Activated B cell treated with CpG ODN at 0.5 μM for 24 hours (primary cell): ENCODE results near the gene U2AF1L4. TPM values are rescaled to one million over a fixed set of nuclear protein-coding genes. Genes with fewer than 3 reads are reported as not detected.
A peak's percentile ranks its signal among the peaks of the same experiment; 100 is the strongest.

ENCODE experiments used
- ATAC-seq: fragments of 200-7000 bp; cut with Tn5 transposase; one replicate; pipeline ENCODE4 v1.10.0; 2021; ENCODE audit warnings: low read depth, mild to moderate bottlenecking, moderate library complexity
- CTCF ChIA-PET: fragments of 350-600 bp; sonication (Branson Sonifier 250); formaldehyde crosslinking; loops from one replicate; lab custom pipeline; 2021; ENCODE audit warnings: antibody characterized with exemption; lab: Charles Lee
- POLR2A ChIA-PET: fragments of 350-600 bp; sonication (Branson Sonifier 250); formaldehyde crosslinking; loops from one replicate; lab custom pipeline; 2021; ENCODE audit warnings: antibody characterized with exemption; lab: Charles Lee
- DNase-seq: peaks from one replicate; pipeline ENCODE4 v3.0.0; 2022
- H3K27ac Mint-ChIP-seq: one replicate; pipeline ENCODE4 v1.8.0; 2020; ENCODE audit warnings: mixed read lengths
- H3K27me3 Mint-ChIP-seq: one replicate; pipeline ENCODE4 v1.8.0; 2021; ENCODE audit warnings: mixed read lengths
- H3K36me3 Mint-ChIP-seq: one replicate; pipeline ENCODE4 v1.8.0; 2021; ENCODE audit warnings: low read depth, mixed read lengths
- H3K4me1 Mint-ChIP-seq: one replicate; pipeline ENCODE4 v1.8.0; 2021; ENCODE audit warnings: mixed read lengths
- H3K4me3 Mint-ChIP-seq: one replicate; pipeline ENCODE4 v1.8.0; 2020; ENCODE audit warnings: mild to moderate bottlenecking, mixed read lengths
- H3K9me3 Mint-ChIP-seq: one replicate; pipeline ENCODE4 v1.8.0; 2020; ENCODE audit warnings: mixed read lengths
- CTCF ChIP-seq: fragments of 200-600 bp; IDR thresholded peaks from one replicate; pipeline ENCODE4 v1.8.0; 2022; ENCODE audit warnings: antibody characterized with exemption, mild to moderate bottlenecking
- intact Hi-C: fragments of 100-400 bp; cut with micrococcal nuclease; formaldehyde crosslinking; loops from one replicate; pipeline ENCODE4 v1.15.1; 2024
- total RNA-seq: library from RNA; stranded (reverse); gene quantifications from 2 replicates; pipeline ENCODE4 v1.2.3, GENCODE V29; 2022

U2AF1L4 gene
- total RNA-seq, 1 donor from 2014 or later, result 46.1 TPM

- H3K36me3 Mint-ChIP-seq, result peaks cover 7% of the 10 kb centered on the region
- POLR2A ChIA-PET, result interaction anchor here (1.7 to 7.2 kb wide), 5 partner anchors 15 to 66 kb away, joined by 5 to 238 read pairs (median 29); partner anchors contain the start of genes COX6B1, IGFLR1, LIN37 and PSENEN
- peak overlapping the region; percentile 93 for H3K4me3 Mint-ChIP-seq
- no peak for ATAC-seq
- no peaks in the 10 kb centered on the region for H3K9me3 Mint-ChIP-seq
- no peak for DNase-seq
- peak overlapping the region; percentile 96 for H3K27ac Mint-ChIP-seq
- CTCF ChIA-PET, result interaction anchor here (1.4 to 5.7 kb wide), 3 partner anchors 12 to 21 kb away, joined by 5 to 57 read pairs (median 6); no protein-coding TSS in a partner anchor
- peaks cover 74% of the 10 kb centered on the region for H3K4me1 Mint-ChIP-seq
- intact Hi-C loops, result loop anchor here (5.0 to 10.0 kb wide), 2 partner anchors 367 to 389 kb away; partner anchors contain the start of genes CD22 and FFAR1
- H3K27me3 Mint-ChIP-seq, result no peaks in the 10 kb centered on the region
- TF ChIP-seq CTCF, result no peak
These were observed 31.2 kb downstream of the U2AF1L4 start for GRCh38 chr19:35713904-35714495.

DNA sequence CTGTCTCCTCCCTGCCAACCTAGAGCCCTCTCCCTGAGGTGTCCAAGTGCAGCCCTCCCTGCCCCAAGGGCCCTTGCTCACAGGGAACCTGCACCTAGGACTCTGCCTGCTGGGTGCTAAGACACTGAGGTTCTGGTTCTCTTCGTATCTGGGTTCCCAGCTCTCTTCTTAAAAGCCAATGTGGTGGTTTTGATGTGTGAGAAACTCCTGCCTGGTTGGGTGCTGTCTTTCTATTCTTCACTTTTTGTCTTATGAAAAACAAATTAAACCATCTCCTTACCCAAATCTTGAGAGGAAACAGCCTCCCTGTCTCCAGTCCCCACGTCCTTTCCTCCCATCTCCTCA is 31.7 kb downstream of the U2AF1L4 start:
- POLR2A ChIA-PET, result interaction anchor here (0.6 to 7.2 kb wide), 7 partner anchors 14 to 103 kb away, joined by 5 to 238 read pairs (median 7); partner anchors contain the start of genes COX6B1, IGFLR1, LIN37 and PSENEN
- CTCF ChIA-PET, result interaction anchor here (5.7 kb wide), 1 partner anchor 17 kb away, joined by 57 read pairs; no protein-coding TSS in a partner anchor
- H3K4me3 Mint-ChIP-seq, result peak overlapping the region; percentile 93
- ATAC-seq, result no peak
- H3K9me3 Mint-ChIP-seq, result no peaks in the 10 kb centered on the region
- DNase-seq, result no peak
- H3K4me1 Mint-ChIP-seq, result peaks cover 68% of the 10 kb centered on the region
- no peaks in the 10 kb centered on the region for H3K27me3 Mint-ChIP-seq
- peak overlapping the region; percentile 96 for H3K27ac Mint-ChIP-seq
- intact Hi-C loops, result loop anchor here (5.0 to 10.0 kb wide), 2 partner anchors 366 to 389 kb away; partner anchors contain the start of genes CD22 and FFAR1
- H3K36me3 Mint-ChIP-seq, result peaks cover 7% of the 10 kb centered on the region
- TF ChIP-seq CTCF, result no peak

DNA sequence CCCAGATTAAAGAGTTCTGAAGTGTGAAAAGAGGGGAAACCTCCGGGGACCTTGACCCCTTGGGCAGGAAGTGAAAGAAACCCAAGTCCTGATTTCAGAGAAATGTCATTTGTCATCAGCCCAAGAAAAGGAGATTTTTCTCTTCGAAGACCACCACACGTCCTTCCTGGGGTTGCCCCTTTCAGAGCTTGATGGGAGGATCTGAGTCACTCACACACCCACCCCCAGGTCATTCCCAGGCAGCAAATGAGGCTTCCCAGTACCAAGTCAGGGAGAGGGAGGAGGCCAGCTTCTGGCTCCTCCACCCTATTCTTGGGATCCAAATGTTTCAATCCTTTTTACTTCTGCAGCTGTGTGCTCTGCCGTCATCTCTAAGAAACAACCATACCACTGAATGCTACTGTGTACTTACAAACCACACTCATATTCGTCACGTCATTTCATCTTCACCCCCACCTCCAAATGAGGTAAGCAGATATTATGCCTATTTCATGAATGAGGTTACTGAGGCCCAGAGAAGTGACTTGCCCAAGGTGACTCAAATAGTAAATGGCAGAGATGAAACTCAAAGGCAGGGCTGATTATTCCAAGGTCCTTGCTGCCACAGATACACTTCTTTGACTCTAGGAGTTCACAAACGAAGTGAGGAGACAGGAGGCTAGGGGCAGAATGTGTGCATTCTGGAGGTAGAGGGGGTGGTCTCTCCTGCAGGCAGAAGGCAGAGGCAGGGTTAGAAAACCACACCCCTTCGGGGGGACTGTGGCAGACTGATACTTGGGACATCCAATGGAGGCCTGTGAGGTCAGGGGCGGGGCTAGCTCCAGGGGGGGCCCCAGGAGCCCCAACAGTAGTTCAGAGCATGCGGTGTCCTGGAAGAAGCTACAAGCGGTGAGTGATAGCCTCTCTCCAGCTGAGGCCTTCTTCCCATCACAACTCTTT is 32.4 kb downstream of the U2AF1L4 start:
- ChIA-PET POLR2A (interaction anchor here (0.5 to 7.2 kb wide), 11 partner anchors 14 to 393 kb away, joined by 4 to 238 read pairs (median 6); partner anchors contain the start of genes COX6B1, IGFLR1, LIN37 and NFKBID), CTCF (interaction anchor here (5.7 kb wide), 1 partner anchor 17 kb away, joined by 57 read pairs; no protein-coding TSS in a partner anchor)
- H3K27me3 Mint-ChIP-seq, result no peaks in the 10 kb centered on the region
- TF ChIP-seq CTCF, result no peak
- peak overlapping the region; percentile 96 for H3K27ac Mint-ChIP-seq
- intact Hi-C loops, result loop anchor here (5.0 to 10.0 kb wide), 2 partner anchors 366 to 388 kb away; partner anchors contain the start of genes CD22 and FFAR1
- H3K9me3 Mint-ChIP-seq, result no peaks in the 10 kb centered on the region
- ATAC-seq, result peak; percentile 1
- peaks cover 7% of the 10 kb centered on the region for H3K36me3 Mint-ChIP-seq
- peak overlapping the region; percentile 93 for H3K4me3 Mint-ChIP-seq
- DNase-seq, result peak; percentile 42
- peaks cover 67% of the 10 kb centered on the region for H3K4me1 Mint-ChIP-seq

GRCh38 chr19:35710784-35711723 is 34.2 kb downstream of the U2AF1L4 start:
- DNase-seq, result peak; percentile 53
- POLR2A ChIA-PET, result interaction anchor here (0.6 to 7.2 kb wide), 13 partner anchors 10 to 673 kb away, joined by 3 to 238 read pairs (median 5); partner anchors contain the start of genes COX6B1, HAUS5, IGFLR1 and LIN37
- H3K27ac Mint-ChIP-seq, result peak overlapping the region; percentile 96

More at GRCh38 chr19:35710784-35711723, 34.2 kb downstream of the U2AF1L4 start:
- CTCF ChIA-PET, result interaction anchor here (5.7 kb wide), 1 partner anchor 15 kb away, joined by 57 read pairs; no protein-coding TSS in a partner anchor
- H3K36me3 Mint-ChIP-seq, result no peaks in the 10 kb centered on the region
- intact Hi-C loops, result loop anchor here (1.0 to 10.0 kb wide), 4 partner anchors 9 to 386 kb away; partner anchors contain the start of genes CD22 and FFAR1
- peak overlapping the region; percentile 62 for H3K4me3 Mint-ChIP-seq
- peaks cover 59% of the 10 kb centered on the region for H3K4me1 Mint-ChIP-seq
- peak; percentile 56 for ATAC-seq
- no peak for TF ChIP-seq CTCF
- no peaks in the 10 kb centered on the region for H3K9me3 Mint-ChIP-seq
- no peaks in the 10 kb centered on the region for H3K27me3 Mint-ChIP-seq
